Natural killer cell (primary cell): ENCODE data around the gene LGALS13. TPM values are rescaled to one million over a fixed set of nuclear protein-coding genes. Genes with fewer than 3 reads are reported as not detected.

ENCODE experiments used
- ATAC-seq, 3 donors: fragments of 150-1000 bp in 2 of 3; fragments of 200-7000 bp in 1 of 3; cut with Tn5 transposase; 1 replicate in 1 of 3; 2 replicates in 2 of 3; pipeline ENCODE4 v1.10.0; 2021; ENCODE audit warnings: mild to moderate bottlenecking in 2 of 3, moderate library complexity in 2 of 3
- DNase-seq, 2 donors: peaks; one replicate each; pipeline versions ENCODE4 v3.0.0 to v3.0.0-alpha.2; 2013 to 2021; ENCODE audit warnings: mixed read lengths in 1 of 2
- H3K27ac ChIP-seq: one replicate; pipeline ENCODE4 v1.5.1; 2013; ENCODE audit warnings: mild to moderate bottlenecking, low read length
- H3K27me3 ChIP-seq: one replicate; pipeline ENCODE4 v1.6.1; 2013; ENCODE audit warnings: low read length; ENCODE audit not compliant: control insufficient read depth, insufficient read depth
- H3K36me3 ChIP-seq: one replicate; pipeline ENCODE4 v1.6.1; 2013; ENCODE audit warnings: low read length; ENCODE audit not compliant: control insufficient read depth, insufficient read depth
- H3K4me1 ChIP-seq: one replicate; pipeline ENCODE4 v1.6.1; 2013; ENCODE audit warnings: low read length; ENCODE audit not compliant: control insufficient read depth, insufficient read depth
- H3K4me3 ChIP-seq: one replicate; pipeline ENCODE4 v1.5.1; 2013; ENCODE audit warnings: low read length
- H3K9me3 ChIP-seq: one replicate; pipeline ENCODE4 v1.6.1; 2013; ENCODE audit warnings: low read length; ENCODE audit not compliant: control insufficient read depth, insufficient read depth
- H3K27ac Mint-ChIP-seq, 2 donors: one replicate each; pipeline ENCODE4 v1.8.0; 2022; ENCODE audit warnings: mild to moderate bottlenecking in 2 of 2, mixed read lengths in 2 of 2, moderate library complexity in 1 of 2
- H3K27me3 Mint-ChIP-seq, 2 donors: one replicate each; pipeline ENCODE4 v1.8.0; 2022; ENCODE audit warnings: low read depth in 2 of 2, mixed read lengths in 2 of 2
- H3K36me3 Mint-ChIP-seq: one replicate; pipeline ENCODE4 v1.8.0; 2022; ENCODE audit warnings: mixed read lengths
- H3K4me1 Mint-ChIP-seq, 2 donors: one replicate each; pipeline ENCODE4 v1.8.0; 2022; ENCODE audit warnings: mixed read lengths in 2 of 2
- H3K4me3 Mint-ChIP-seq: one replicate; pipeline ENCODE4 v1.8.0; 2022; ENCODE audit warnings: mild to moderate bottlenecking, moderate library complexity, mixed read lengths
- H3K9me3 Mint-ChIP-seq, 2 donors: one replicate each; pipeline ENCODE4 v1.8.0; 2022; ENCODE audit warnings: mixed read lengths in 2 of 2
- CTCF ChIP-seq: fragments of 200-600 bp; IDR thresholded peaks from one replicate; pipeline ENCODE4 v1.8.0; 2022; ENCODE audit warnings: antibody characterized with exemption
- WGBS: methylation state at CpG from one replicate; pipeline ENCODE4 v1.1.7; 2013; ENCODE audit warnings: missing lambda C conversion rate; ENCODE audit not compliant: insufficient coverage; 5-methylcytosine and 5-hydroxymethylcytosine counted together
- intact Hi-C: fragments of 100-400 bp; cut with micrococcal nuclease; formaldehyde crosslinking; loops from one replicate; pipeline ENCODE4 v1.14.2; 2022
- total RNA-seq, 4 donors: library from RNA; stranded (reverse); fragments of 120-200 nt in 1 of 4; gene quantifications; one replicate each; pipeline versions ENCODE4 v1.2.3 to v1.2.4, GENCODE V29; 2013 to 2022

LGALS13 gene
- total RNA-seq, 3 donors from 2014 or later (not counting 1 experiment from before 2014, with no cell fraction given): not detected

- no peak overlapping the region for H3K4me3 Mint-ChIP-seq
- peaks cover 13 to 14% of the 10 kb centered on the region in 2 donors for H3K4me1 Mint-ChIP-seq
- Histone ChIP-seq H3K4me1 (peaks cover 21% of the 10 kb centered on the region), H3K9me3 (no peaks in the 10 kb centered on the region), H3K27ac (no peak overlapping the region), H3K27me3 (no peaks in the 10 kb centered on the region), H3K36me3 (no peaks in the 10 kb centered on the region), H3K4me3 (no peak overlapping the region)
- no peaks in the 10 kb centered on the region for H3K36me3 Mint-ChIP-seq
- no peaks in the 10 kb centered on the region for H3K9me3 Mint-ChIP-seq
- ATAC-seq (no peak), DNase-seq (no peak)
- no peak for TF ChIP-seq CTCF
- WGBS: 38% methylated on average over 1 of the region's 1 CpG
- no peaks in the 10 kb centered on the region for H3K27me3 Mint-ChIP-seq
- no peak overlapping the region for H3K27ac Mint-ChIP-seq
- intact Hi-C loops: no loop called here
Observed at GRCh38 chr19:39555883-39556282, 46.4 kb upstream of the LGALS13 start.

GRCh38 chr19:39557811-39558623 is 44.3 kb upstream of the LGALS13 start:
- Mint-ChIP-seq H3K27ac (peak overlapping the region; percentile 36 to 83), H3K9me3 (no peaks in the 10 kb centered on the region), H3K4me3 (peak overlapping the region; percentile 51), H3K36me3 (no peaks in the 10 kb centered on the region), H3K4me1 (peaks cover 13 to 14% of the 10 kb centered on the region in 2 donors), H3K27me3 (peaks cover 5 to 12% of the 10 kb centered on the region in 2 donors)
- Histone ChIP-seq H3K27me3 (no peaks in the 10 kb centered on the region), H3K9me3 (no peaks in the 10 kb centered on the region), H3K4me1 (peaks cover 13% of the 10 kb centered on the region), H3K27ac (peak overlapping the region; percentile 28), H3K36me3 (no peaks in the 10 kb centered on the region), H3K4me3 (no peak overlapping the region)
- intact Hi-C loops: no loop called here
- 44% methylated on average over 5 of the region's 5 CpGs for WGBS
- DNase-seq (peak in 1 of 2 donors; percentile 59), ATAC-seq (peak in 2 of 3 donors; percentile 24 to 48)
- no peak for TF ChIP-seq CTCF

- no peak for TF ChIP-seq CTCF
- Mint-ChIP-seq H3K9me3 (no peaks in the 10 kb centered on the region), H3K27me3 (peaks cover 5 to 12% of the 10 kb centered on the region in 2 donors), H3K36me3 (no peaks in the 10 kb centered on the region), H3K4me1 (peaks cover 13 to 14% of the 10 kb centered on the region in 2 donors), H3K4me3 (peak overlapping the region; percentile 51), H3K27ac (peak overlapping the region; percentile 36 to 83)
- 50% methylated on average over 5 of the region's 6 CpGs for WGBS
- Histone ChIP-seq H3K4me3 (no peak overlapping the region), H3K9me3 (no peaks in the 10 kb centered on the region), H3K27ac (peak overlapping the region; percentile 28), H3K4me1 (peaks cover 10% of the 10 kb centered on the region), H3K36me3 (no peaks in the 10 kb centered on the region), H3K27me3 (no peaks in the 10 kb centered on the region)
- intact Hi-C loops: no loop called here
- DNase-seq (peak in 1 of 2 donors; percentile 50), ATAC-seq (peak in 2 of 3 donors; percentile 34 to 47)
Observed at GRCh38 chr19:39558624-39559117, 43.7 kb upstream of the LGALS13 start.
